Stomach (tissue), 4 donors: ENCODE results near the gene IQCE.

Experiments
- POLR2A ChIP-seq, 4 donors: fragments of 450-650 bp; IDR thresholded peaks; one replicate each; pipeline ENCODE4 v1.6.1; 2016; ENCODE audit warnings: antibody characterized with exemption in 4 of 4, control low read depth in 2 of 4, mild to moderate bottlenecking in 1 of 4, moderate library complexity in 1 of 4
- TF ChIP-seq, protein P1 (sequence below), 7 experiments: fragments of 450-650 bp in 4 of 7; fragments of 200-600 bp in 3 of 7; sonication (generic) in 3 of 7; IDR thresholded peaks; one replicate each; pipeline ENCODE4 v1.5.1; 2016 to 2019; ENCODE audit warnings: antibody characterized with exemption in 7 of 7, control low read depth in 2 of 7, mild to moderate bottlenecking in 1 of 7

DNA sequence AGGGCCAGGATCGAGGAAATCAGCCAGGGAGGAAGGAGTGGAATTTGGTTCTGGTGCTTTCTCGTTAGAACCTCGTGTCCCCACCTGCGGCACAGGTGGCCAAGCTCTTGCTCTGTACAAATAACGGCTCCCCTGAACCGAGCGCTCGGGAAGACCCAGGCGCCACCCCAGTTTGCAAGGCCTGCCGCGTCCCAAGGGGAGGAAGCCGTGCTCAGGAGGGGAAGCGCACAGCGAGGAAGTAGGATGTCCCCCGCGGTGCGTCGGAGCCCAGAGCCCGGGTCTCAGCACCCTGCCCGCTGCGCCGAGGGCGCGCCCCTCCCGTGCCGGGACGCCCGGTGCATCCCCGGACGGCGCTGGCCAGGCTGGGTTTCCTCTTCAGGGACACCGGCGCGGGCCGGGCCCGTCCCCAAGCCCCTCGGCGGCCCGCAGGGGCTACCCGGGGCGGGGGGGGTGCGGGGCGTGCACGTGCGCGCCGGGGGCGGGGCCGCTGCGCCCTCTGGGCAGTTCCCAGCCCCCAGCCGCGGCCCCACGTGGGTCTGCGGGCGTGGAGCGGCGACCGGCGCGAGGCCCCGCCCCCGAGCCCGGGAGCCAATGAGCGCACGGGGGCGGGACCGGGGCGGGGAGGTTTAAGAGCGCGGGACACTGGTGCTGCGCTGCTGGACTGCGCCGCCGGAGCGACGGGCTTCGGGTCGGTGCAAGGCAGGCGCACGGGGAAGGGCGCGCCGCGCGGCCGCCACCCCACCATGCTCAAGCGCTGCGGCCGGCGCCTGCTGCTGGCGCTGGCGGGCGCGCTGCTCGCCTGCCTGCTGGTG, 39.5 kb upstream of the IQCE start, which contains the start of gene LFNG:
- TF ChIP-seq POLR2A (IDR thresholded peaks at IDR 0.05): peak in 1 of 4 donors; percentile 35
- TF ChIP-seq, protein P1, sequence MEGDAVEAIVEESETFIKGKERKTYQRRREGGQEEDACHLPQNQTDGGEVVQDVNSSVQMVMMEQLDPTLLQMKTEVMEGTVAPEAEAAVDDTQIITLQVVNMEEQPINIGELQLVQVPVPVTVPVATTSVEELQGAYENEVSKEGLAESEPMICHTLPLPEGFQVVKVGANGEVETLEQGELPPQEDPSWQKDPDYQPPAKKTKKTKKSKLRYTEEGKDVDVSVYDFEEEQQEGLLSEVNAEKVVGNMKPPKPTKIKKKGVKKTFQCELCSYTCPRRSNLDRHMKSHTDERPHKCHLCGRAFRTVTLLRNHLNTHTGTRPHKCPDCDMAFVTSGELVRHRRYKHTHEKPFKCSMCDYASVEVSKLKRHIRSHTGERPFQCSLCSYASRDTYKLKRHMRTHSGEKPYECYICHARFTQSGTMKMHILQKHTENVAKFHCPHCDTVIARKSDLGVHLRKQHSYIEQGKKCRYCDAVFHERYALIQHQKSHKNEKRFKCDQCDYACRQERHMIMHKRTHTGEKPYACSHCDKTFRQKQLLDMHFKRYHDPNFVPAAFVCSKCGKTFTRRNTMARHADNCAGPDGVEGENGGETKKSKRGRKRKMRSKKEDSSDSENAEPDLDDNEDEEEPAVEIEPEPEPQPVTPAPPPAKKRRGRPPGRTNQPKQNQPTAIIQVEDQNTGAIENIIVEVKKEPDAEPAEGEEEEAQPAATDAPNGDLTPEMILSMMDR (IDR thresholded peaks at IDR 0.05): no peak
